Measurements from ENCODE around the gene METTL23. TPM values are rescaled to one million over a fixed set of nuclear protein-coding genes. Genes with fewer than 3 reads are reported as not detected.
A peak's percentile ranks its signal among the peaks of the same experiment; 100 is the strongest.

The METTL23 gene, protein sequence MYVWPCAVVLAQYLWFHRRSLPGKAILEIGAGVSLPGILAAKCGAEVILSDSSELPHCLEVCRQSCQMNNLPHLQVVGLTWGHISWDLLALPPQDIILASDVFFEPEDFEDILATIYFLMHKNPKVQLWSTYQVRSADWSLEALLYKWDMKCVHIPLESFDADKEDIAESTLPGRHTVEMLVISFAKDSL
- 10 to 100 TPM; 39.1 to 45.1 (median 40.8) TPM for polyA plus RNA-seq (ENCODE audit: insufficient read length in 3 of 3)
- long read RNA-seq, donor 1, partial matches to known transcripts = 149 of 167 reads
- long read RNA-seq, donor 1, other reads (novel, unspliced or antisense) = 11 of 167 reads
- long read RNA-seq, donor 2, transcript METTL23-212 (4 exons, 1,006 nt) = major isoform, 5 of 9 reads
- long read RNA-seq, donor 2, partial matches to known transcripts = 0 of 9 reads
- long read RNA-seq, donor 2, other reads (novel, unspliced or antisense) = 0 of 9 reads
- long read RNA-seq, donor 3, transcript METTL23-215 (5 exons, 1,171 nt) = major isoform, 5 of 19 reads
- long read RNA-seq, donor 3, partial matches to known transcripts = 0 of 19 reads
- long read RNA-seq, donor 3, other reads (novel, unspliced or antisense) = 0 of 19 reads
- long read RNA-seq, donor 4, partial matches to known transcripts = 0 of 13 reads
- long read RNA-seq, donor 4, other reads (novel, unspliced or antisense) = 0 of 13 reads
- long read RNA-seq, donor 5 = 0 reads
- long read RNA-seq, donor 6, partial matches to known transcripts = 0 of 9 reads
- long read RNA-seq, donor 6, other reads (novel, unspliced or antisense) = 0 of 9 reads
- long read RNA-seq, donor 7, partial matches to known transcripts = 0 of 5 reads
- long read RNA-seq, donor 7, other reads (novel, unspliced or antisense) = 0 of 5 reads
- long read RNA-seq, donor 8 = 0 reads
- long read RNA-seq, donor 9, partial matches to known transcripts = 0 of 9 reads
- long read RNA-seq, donor 9, other reads (novel, unspliced or antisense) = 0 of 9 reads
- long read RNA-seq, donor 10, partial matches to known transcripts = 0 of 17 reads
- long read RNA-seq, donor 10, other reads (novel, unspliced or antisense) = 0 of 17 reads
- long read RNA-seq, donor 11, partial matches to known transcripts = 0 of 6 reads
- long read RNA-seq, donor 11, other reads (novel, unspliced or antisense) = 0 of 6 reads
- long read RNA-seq, donor 12, partial matches to known transcripts = 0 of 9 reads
- long read RNA-seq, donor 12, other reads (novel, unspliced or antisense) = 0 of 9 reads
- long read RNA-seq, donor 13 = 0 reads
- long read RNA-seq, donor 14, partial matches to known transcripts = 0 of 9 reads
- long read RNA-seq, donor 14, other reads (novel, unspliced or antisense) = 0 of 9 reads
- long read RNA-seq, donor 15, partial matches to known transcripts = 71 of 73 reads
- long read RNA-seq, donor 15, other reads (novel, unspliced or antisense) = 0 of 73 reads
- long read RNA-seq, donor 16, transcript METTL23-212 (4 exons, 1,006 nt) = major isoform, 11 of 29 reads
- long read RNA-seq, donor 16, transcript METTL23-204 (4 exons, 904 nt) = minor isoform, 8 of 29 reads
- long read RNA-seq, donor 16, partial matches to known transcripts = 0 of 29 reads
- long read RNA-seq, donor 16, other reads (novel, unspliced or antisense) = 0 of 29 reads

DNA sequence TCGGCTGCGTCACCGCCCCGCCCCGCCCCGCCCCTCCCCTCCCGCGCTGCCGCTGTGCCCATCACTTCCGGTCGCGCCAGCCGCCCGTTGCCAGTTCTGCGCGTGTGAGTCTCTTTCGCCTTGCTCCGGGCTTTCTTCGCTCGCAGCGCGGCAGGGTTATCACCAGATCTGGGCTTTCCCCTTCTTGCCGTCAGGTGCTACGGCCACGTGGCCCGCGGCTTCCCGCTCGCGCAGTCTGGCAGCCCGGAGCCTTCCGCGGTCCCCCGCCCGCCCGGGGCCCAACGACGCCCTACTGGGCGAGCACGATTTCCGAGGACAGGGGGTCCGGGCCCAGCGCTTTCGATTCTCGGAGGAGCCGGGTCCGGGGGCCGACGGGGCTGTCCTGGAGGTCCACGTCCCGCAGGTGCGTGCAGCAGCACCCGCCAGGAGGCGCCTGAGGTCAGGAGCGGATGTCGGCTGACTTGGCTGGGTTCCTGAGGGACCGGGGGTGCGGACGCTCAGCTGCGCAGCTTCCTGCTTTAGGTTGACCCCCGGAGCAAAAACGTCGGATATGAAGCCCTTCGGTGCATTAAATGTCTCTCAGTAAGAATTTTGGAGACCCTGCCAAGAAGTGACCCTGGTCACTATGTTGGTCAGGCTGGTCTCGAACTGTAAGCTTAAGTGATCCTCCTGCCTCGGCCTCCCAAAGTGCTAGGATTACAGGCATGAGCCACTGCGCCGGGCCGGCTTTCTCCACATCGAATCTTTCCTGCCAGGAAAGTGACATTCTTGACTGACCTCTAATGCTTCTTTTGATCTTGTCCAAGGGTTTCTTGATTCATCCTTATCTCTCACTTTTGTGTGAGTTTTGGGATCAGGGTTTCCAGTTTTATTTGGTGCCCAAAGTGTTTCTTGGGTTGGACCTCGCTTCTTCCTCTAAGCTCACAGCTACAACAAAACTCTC lies at the start of gene METTL23:
Gene METTL23, plus strand, starts transcription at position 64 of the 943 bp plus-strand sequence. CDS start 2,872 bp downstream, outside the sequence.
- peak in 1 of 11 donors; percentile 75 for DNase-seq (ENCODE audit: extremely low read depth in 1 of 11, low read depth in 9 of 11, low spot score in 4 of 11)

DNA sequence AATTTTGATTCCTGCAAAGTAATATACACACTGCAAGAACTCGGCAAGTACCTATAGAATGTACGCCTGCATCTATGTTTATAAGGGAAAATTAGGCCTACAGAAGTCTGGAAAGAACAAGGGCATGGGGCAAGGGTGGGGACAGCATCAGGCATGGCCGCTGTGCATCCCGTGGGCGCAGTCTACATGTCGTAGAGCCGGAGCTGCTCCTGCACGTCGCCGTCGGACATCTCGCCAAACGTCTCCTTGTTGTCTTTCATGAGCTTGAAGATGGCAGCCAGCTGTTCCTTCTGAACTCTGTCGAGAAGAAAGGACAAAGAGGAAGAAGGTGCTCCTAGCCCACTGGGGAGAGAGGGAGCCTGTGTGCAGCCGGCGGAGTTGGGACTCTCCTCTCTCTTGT lies 49.2 kb upstream of the METTL23 start:
- DNase-seq (ENCODE audit: extremely low read depth in 1 of 11, low read depth in 9 of 11, low spot score in 4 of 11) = no peak

- no peak for DNase-seq (ENCODE audit: extremely low read depth in 1 of 11, low read depth in 9 of 11, low spot score in 4 of 11)
These were observed 48.3 kb upstream of the METTL23 start for GRCh38 chr17:76678330-76678729.

GRCh38 chr17:76679239-76679638 lies 47.4 kb upstream of the METTL23 start:
- no peak for DNase-seq (ENCODE audit: extremely low read depth in 1 of 11, low read depth in 9 of 11, low spot score in 4 of 11)

DNA sequence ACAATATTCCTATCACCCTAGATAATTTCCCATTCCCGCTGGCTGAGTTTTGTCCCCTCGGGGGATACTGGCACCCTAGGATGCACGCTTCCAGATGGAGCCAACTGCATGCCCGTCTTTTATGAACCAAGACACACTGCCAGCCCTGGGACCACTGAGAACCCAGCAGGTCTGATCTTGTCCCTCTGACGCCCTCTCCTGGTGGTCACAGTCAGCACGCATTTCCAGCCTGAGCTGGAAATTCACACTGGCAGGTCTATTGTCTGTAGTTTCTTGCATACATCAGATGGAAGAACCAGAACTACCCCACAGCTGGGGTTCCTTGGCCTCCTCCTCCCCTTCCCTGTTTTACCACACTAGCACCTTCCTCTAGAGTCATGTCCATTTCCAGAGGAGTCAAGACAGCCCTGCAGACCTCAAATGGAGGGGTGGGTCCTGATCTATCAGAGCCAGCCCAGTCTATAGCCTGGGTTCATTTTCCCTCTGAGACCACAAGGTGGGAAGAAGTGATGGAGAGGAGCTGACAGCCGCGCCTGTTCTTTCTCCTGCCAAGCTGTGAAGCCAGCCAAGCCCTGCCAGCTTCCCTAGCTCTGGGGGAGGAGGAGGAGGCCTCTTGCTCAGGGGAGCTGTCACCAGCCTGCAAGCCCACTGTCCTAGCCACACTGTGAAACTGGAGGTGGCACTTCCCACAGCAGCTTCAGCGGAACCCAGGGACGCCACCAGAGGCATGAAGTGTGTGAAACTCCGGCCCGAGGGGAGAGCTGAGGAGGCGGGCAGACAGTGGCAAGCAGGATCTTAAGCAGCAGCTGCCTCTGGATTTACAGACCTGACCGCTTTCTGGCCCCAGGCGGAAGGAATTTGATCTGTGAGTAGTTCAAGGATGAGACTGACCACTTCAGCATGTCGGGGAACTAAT lies 45.2 kb upstream of the METTL23 start:
- peak in 3 of 11 donors; percentile 63 to 70 (median 69) for DNase-seq (ENCODE audit: extremely low read depth in 1 of 11, low read depth in 9 of 11, low spot score in 4 of 11)

DNA sequence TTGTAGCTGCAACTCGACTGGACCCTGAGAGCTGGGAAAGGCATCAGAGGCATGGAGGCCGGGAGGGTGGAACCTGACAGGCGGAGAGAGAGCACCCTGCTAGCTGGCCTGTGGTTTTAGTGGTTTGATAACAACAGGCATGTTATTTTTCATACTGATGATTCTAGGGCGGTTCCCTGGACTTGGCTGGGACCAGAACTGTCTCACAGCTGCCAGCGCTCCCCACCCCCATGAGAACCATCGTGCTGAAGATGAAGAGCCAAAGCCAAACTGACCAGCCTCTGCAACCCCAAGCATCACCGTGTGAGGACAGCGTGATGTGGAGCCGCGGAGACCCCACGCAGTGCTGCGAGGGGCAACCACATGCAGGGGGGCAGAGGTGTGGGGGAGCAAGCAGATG lies 44.3 kb upstream of the METTL23 start:
- DNase-seq (ENCODE audit: extremely low read depth in 1 of 11, low read depth in 9 of 11, low spot score in 4 of 11) = no peak

- DNase-seq (ENCODE audit: extremely low read depth in 1 of 11, low read depth in 9 of 11, low spot score in 4 of 11) = no peak
These were observed 43.5 kb upstream of the METTL23 start for GRCh38 chr17:76683011-76683755.

DNA sequence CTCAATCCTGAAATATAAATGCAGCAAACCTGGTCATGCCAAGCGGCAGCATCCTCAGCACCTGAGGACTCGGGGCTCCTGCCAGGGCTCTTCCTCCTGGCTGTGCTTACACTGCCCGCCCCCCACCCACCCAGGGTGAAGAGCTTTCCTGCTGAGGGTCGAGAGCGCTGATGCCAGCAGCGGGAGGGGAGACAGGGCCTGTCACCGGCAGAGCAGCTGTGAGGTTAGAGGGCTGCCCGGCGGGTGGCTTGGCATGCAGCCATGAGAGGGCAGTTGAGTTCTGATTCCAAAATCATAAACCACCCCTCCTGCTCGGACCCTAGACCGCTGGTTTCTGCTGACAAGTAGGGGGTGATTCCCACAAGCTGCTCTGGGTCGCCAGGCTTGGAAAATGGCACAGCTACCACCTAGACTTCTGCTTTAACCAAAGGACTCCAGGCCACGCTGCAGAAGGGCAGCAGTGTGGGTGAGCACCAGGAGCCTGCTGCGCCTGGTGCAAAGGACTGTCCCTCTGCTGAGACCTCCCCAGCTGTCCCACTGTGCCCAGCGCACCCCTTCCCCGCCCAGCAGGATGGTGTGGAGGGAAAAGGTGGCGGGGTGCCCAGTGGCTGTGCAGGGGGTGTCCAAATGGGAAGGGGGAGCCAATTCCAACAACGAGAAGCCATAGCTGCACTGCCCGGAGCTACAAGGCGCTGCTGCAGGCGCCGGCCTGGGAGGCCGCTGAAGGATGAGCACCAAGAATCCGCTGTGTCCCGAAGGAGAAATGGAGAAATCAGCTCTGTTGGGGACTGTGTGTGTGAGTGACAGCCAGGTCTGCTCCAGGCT lies 42.5 kb upstream of the METTL23 start:
- DNase-seq (ENCODE audit: extremely low read depth in 1 of 11, low read depth in 9 of 11, low spot score in 4 of 11) = no peak

DNA sequence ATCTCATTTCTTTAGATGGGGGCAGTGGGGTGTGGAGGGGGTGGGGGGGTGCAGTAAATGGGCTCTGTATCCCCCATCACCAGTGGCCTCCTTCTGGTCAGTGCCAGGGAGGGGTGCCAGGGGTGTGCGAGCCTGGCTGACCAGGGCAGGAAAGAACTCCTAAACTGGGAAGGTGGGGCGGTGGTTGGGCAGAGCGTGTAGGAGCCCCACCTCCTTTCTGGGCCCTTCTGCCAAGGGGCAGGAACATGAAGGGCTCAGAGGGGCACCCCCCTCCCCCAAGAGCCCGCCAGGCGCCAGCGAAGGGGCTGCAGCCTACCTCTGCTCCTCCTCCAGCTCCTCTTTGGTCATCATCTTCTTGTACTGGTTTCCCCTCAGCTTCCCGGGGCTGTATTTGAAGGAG lies 41.9 kb upstream of the METTL23 start:
- no peak for DNase-seq (ENCODE audit: extremely low read depth in 1 of 11, low read depth in 9 of 11, low spot score in 4 of 11)

DNA sequence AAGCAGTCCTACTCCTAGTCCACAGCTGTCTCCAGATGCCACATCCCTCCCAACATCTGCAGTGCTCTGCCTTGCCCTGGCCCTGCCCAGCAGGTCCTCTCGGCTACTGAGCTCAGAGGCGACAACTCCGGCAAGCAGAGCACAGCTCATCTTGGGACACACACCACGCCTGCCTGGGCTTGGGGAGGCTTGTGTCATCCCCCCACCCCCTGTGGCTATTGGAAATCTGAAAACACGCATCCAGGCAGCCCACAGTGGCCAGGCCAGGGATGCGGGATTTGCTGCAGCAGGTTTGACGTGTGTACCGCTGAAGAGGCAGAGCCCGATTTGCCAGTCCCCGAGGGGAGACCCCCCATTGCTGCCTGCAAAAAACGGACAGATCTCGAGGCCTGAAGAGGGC lies 41.3 kb upstream of the METTL23 start:
- no peak for DNase-seq (ENCODE audit: extremely low read depth in 1 of 11, low read depth in 9 of 11, low spot score in 4 of 11)

DNA sequence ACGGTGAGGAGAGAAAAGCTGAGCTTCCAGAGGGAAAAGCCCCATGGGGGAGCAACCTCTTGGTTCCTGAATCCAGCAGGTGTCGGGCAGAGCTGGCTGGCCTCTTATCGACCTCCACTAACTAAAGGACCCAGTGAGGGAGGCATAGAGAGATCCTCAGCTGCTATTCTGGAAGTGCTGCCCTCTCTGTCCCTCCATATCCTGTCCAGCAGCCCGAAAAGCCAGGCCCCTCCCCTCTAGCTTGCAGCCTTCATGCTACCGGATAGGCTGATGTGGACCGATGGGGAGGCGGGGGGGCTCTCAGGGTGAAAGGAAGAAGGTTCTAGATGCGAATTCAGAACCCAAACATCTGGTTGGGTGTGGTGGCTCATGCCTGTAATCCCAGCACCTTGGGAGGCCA lies 40.8 kb upstream of the METTL23 start:
- no peak for DNase-seq (ENCODE audit: extremely low read depth in 1 of 11, low read depth in 9 of 11, low spot score in 4 of 11)

DNA sequence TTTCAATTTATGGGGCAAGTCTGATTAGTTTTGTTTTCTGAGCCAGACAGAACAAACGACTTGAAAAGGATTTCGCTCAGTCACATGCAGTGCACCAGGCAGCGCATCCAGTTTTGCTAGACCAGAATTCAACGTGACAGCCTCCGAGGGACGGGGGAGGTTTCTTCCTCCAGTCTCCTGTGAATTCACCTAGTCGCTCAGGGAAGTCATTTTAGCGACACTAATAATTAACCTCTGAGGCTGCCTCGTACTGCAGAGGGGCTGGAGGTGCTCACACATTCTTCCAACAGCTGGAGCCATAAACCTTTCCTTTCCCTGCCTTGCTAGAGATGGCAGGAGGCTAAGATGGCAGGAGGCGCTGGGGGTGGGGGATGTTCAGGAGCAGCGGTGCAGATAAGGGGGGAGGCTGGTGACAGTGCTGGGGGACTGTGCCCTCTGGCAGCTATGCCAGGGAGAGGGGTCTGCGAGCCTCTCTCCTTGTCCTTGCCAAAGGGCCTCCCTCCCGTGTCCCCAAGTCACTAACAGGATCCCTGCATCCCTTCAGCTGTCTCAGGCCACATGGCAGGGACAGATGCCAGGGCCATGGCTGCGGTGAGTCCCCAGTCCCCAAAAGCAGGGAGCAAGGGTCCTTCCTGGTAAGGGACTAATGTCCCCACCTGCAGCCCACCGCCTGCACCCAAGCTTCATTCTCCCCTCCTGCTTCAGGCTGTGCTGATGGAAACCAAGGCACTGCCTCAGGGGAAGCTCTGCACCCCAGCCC lies 39.9 kb upstream of the METTL23 start:
- DNase-seq (ENCODE audit: extremely low read depth in 1 of 11, low read depth in 9 of 11, low spot score in 4 of 11) = peak in 6 of 11 donors; percentile 57 to 83 (median 74)

GRCh38 chr17:76687298-76688164 lies 39.1 kb upstream of the METTL23 start:
- no peak for DNase-seq (ENCODE audit: extremely low read depth in 1 of 11, low read depth in 9 of 11, low spot score in 4 of 11)
